GM12878 (cell line): ENCODE results near the gene PRDM8. TPM values are rescaled to one million over a fixed set of nuclear protein-coding genes. Genes with fewer than 3 reads are reported as not detected.

Source experiments
- ATAC-seq: fragments of 200-7000 bp; cut with Tn5 transposase; 3 replicates; pipeline ENCODE4 v1.9.1; 2020; ENCODE audit warnings: mild to moderate bottlenecking, moderate library complexity
- BruUV-seq: library from RNA; stranded (reverse); fragments of 400-500 nt; replicated peaks from 2 replicates; lab custom pipeline; 2021; lab: Mats Ljungman, UMichigan
- CTCF ChIA-PET: fragments of 300-600 bp; sonication (Branson Sonifier 250); formaldehyde crosslinking; extraction: SDS; loops from one replicate; lab custom pipeline; 2021; ENCODE audit warnings: inconsistent platforms; lab: Yijun Ruan, JAX
- POLR2A ChIA-PET: fragments of 350-600 bp; formaldehyde crosslinking; extraction: SDS; loops from one replicate; lab custom pipeline; 2021; ENCODE audit warnings: inconsistent platforms; lab: Charles Lee
- RAD21 ChIA-PET: fragments of 300-600 bp; sonication (Branson Sonifier 250); formaldehyde crosslinking; loops from one replicate; lab custom pipeline; 2023; ENCODE audit warnings: antibody characterized with exemption; ENCODE audit not compliant: unreplicated experiment; lab: Charles Lee
- SMC1A ChIA-PET: fragments of 300-600 bp; sonication (Branson Sonifier 250); formaldehyde crosslinking; loops from one replicate; lab custom pipeline; 2023; ENCODE audit not compliant: unreplicated experiment, uncharacterized antibody; lab: Charles Lee
- DNase-seq: peaks from one replicate; pipeline ENCODE4 v3.0.0-alpha.2; 2011; ENCODE audit warnings: low read depth, low spot score
- FAIRE-seq: peaks from 3 replicates; lab custom pipeline; 2011; peaks lifted over from hg19 to GRCh38; lab: Jason Lieb, UNC
- H2AFZ ChIP-seq: 2 replicates; pipeline ENCODE4 v1.6.0; 2011; ENCODE audit warnings: low read depth, low read length, control low read depth; ENCODE audit not compliant: control insufficient read depth
- H3K27ac ChIP-seq: 2 replicates; pipeline ENCODE4 v1.5.1; 2011; ENCODE audit warnings: control low read depth; ENCODE audit not compliant: control insufficient read depth, insufficient read depth
- H3K27me3 ChIP-seq, 2 experiments: replicated peaks in 1 of 2; 2 replicates each; pipeline versions ENCODE4 v1.6.0 to v1.6.1; 2011; ENCODE audit warnings: low read length in 1 of 2; ENCODE audit not compliant: control insufficient read depth in 2 of 2, insufficient read depth in 2 of 2
- H3K36me3 ChIP-seq, 2 experiments: 2 replicates each; pipeline ENCODE4 v1.5.1; 2011; ENCODE audit warnings: low read length in 1 of 2; ENCODE audit not compliant: control insufficient read depth in 2 of 2, insufficient read depth in 2 of 2
- H3K4me1 ChIP-seq: 2 replicates; pipeline ENCODE4 v1.6.1; 2011; ENCODE audit warnings: mild to moderate bottlenecking, low read length, moderate library complexity, mixed read lengths; ENCODE audit not compliant: control insufficient read depth, insufficient read depth
- H3K4me2 ChIP-seq: 2 replicates; pipeline ENCODE4 v1.6.0; 2011; ENCODE audit warnings: control low read depth; ENCODE audit not compliant: control insufficient read depth, insufficient read depth
- H3K4me3 ChIP-seq: fragments of 200-600 bp; sonication (generic); 2 replicates; pipeline ENCODE4 v1.5.1; 2016
- H3K79me2 ChIP-seq: 2 replicates; pipeline ENCODE4 v1.6.0; 2011; ENCODE audit warnings: low read length; ENCODE audit not compliant: control insufficient read depth, insufficient read depth
- H3K9ac ChIP-seq: 2 replicates; pipeline ENCODE4 v1.8.0; 2011; ENCODE audit warnings: low read length, control low read depth, mixed read lengths; ENCODE audit not compliant: control insufficient read depth, insufficient read depth
- H3K9me3 ChIP-seq: replicated peaks from 3 replicates; pipeline ENCODE4 v1.5.1; 2011; ENCODE audit warnings: mild to moderate bottlenecking, low read length; ENCODE audit not compliant: control insufficient read depth, insufficient read depth
- H4K20me1 ChIP-seq: 2 replicates; pipeline ENCODE4 v1.6.0; 2011; ENCODE audit not compliant: control insufficient read depth, insufficient read depth
- CHD1 ChIP-seq: IDR thresholded peaks from 2 replicates; pipeline ENCODE4 v1.6.1; 2012; ENCODE audit warnings: low read depth, low read length, improper control_type of control experiment
- DPF2 ChIP-seq: fragments of 450-650 bp; IDR thresholded peaks from 2 replicates; pipeline ENCODE4 v1.6.1; 2017; ENCODE audit warnings: mild to moderate bottlenecking
- EGR1 ChIP-seq, 2 experiments: IDR thresholded peaks; 1 replicate in 1 of 2; 2 replicates in 1 of 2; pipeline ENCODE4 v1.6.1; 2011 to 2012; ENCODE audit warnings: low read depth in 2 of 2, low read length in 2 of 2, borderline replicate concordance in 1 of 2, mild to moderate bottlenecking in 1 of 2, moderate library complexity in 1 of 2
- MEF2B ChIP-seq: fragments of 450-650 bp; IDR thresholded peaks from 2 replicates; pipeline ENCODE4 v1.6.1; 2018; ENCODE audit warnings: mild to moderate bottlenecking, moderate library complexity; ENCODE audit not compliant: partially characterized antibody, poor library complexity, severe bottlenecking
- NFIC ChIP-seq: IDR thresholded peaks from 2 replicates; pipeline ENCODE4 v1.6.1; 2012; ENCODE audit warnings: low read depth, mild to moderate bottlenecking, inconsistent platforms, low read length, moderate library complexity
- POLR2AphosphoS5 ChIP-seq: IDR thresholded peaks from 2 replicates; pipeline ENCODE4 v1.6.1; 2011; ENCODE audit warnings: mild to moderate bottlenecking, low read length, inconsistent platforms
- RB1 ChIP-seq: fragments of 450-650 bp; formaldehyde crosslinking; IDR thresholded peaks from 2 replicates; pipeline ENCODE4 v1.6.1; 2017; ENCODE audit warnings: mild to moderate bottlenecking, borderline replicate concordance
- RELA ChIP-seq: fragments of 450-650 bp; IDR thresholded peaks from 2 replicates; pipeline ENCODE4 v1.8.0; 2014; ENCODE audit warnings: borderline replicate concordance; ENCODE audit not compliant: partially characterized antibody
- SREBF2 ChIP-seq: IDR thresholded peaks from 2 replicates; pipeline ENCODE4 v1.6.1; 2012; ENCODE audit warnings: mild to moderate bottlenecking, low read length
- STAT1 ChIP-seq: fragments of 450-650 bp; conservative IDR thresholded peaks from 2 replicates; pipeline ENCODE4 v1.6.1; 2014; ENCODE audit warnings: antibody characterized with exemption, mild to moderate bottlenecking
- ZNF622 ChIP-seq: fragments of 450-650 bp; IDR thresholded peaks from 2 replicates; pipeline ENCODE4 v1.6.1; 2017; ENCODE audit warnings: mild to moderate bottlenecking, inconsistent platforms
- WGBS: methylation state at CpG from one replicate; pipeline ENCODE4 v1.1.6; 2016; ENCODE audit warnings: low lambda C conversion rate; ENCODE audit not compliant: insufficient replicate concordance, insufficient coverage; ENCODE audit errors: missing lambda C conversion rate; 5-methylcytosine and 5-hydroxymethylcytosine counted together
- in situ Hi-C: fragments of 300-500 bp; cut with MboI; formaldehyde crosslinking; loops from 9 replicates; pipeline ENCODE4 v1.14.3; 2018; ENCODE audit warnings: mixed read lengths
- intact Hi-C: fragments of 100-400 bp; cut with micrococcal nuclease; formaldehyde crosslinking; loops from one replicate; pipeline ENCODE4 v1.14.2; 2022; ENCODE audit not compliant: unreplicated experiment
- polyA plus RNA-seq, 11 experiments: library from polyadenylated mRNA; depleted of rRNA in 4 of 11; unstranded in 6 of 11; stranded (reverse) in 5 of 11; fragments of >200 nt; fragmentation: Nextera tagmentation in 4 of 11; fragmentation: Illumina TruSeq in 1 of 11; extraction: Ambion mirVana in 4 of 11; extraction: Trizol in 1 of 11; gene quantifications; 1 replicate in 1 of 11; 2 replicates in 10 of 11; pipeline versions ENCODE4 v1.2.1 to v1.2.3, GENCODE V29; 2011 to 2016; ENCODE audit warnings: inconsistent platforms in 2 of 11, missing spikeins in 2 of 11, low read depth in 1 of 11
- total RNA-seq, 4 experiments: library from RNA; depleted of rRNA in 3 of 4; stranded (reverse); fragments of >200 nt in 3 of 4; fragmentation: Illumina TruSeq in 1 of 4; extraction: Trizol in 1 of 4; gene quantifications; 2 replicates each; pipeline versions ENCODE4 v1.2.1 to v1.2.3, GENCODE V29; 2013 to 2021
- TF ChIP-seq, protein P1 (sequence below): IDR thresholded peaks from 2 replicates; pipeline ENCODE4 v1.6.1; 2012; ENCODE audit warnings: mild to moderate bottlenecking, low read depth, low read length
- TF ChIP-seq, protein P2 (sequence below): IDR thresholded peaks from 2 replicates; pipeline ENCODE4 v1.6.1; 2012; ENCODE audit warnings: low read depth, low read length, improper control_type of control experiment

The PRDM8 gene
- total and polyA plus RNA-seq, 10 of the 15 experiments (the other 5 are each of a cell fraction or from before 2014, with no cell fraction given), result 0.09 to 1.6 (median 0.40) TPM

DNA sequence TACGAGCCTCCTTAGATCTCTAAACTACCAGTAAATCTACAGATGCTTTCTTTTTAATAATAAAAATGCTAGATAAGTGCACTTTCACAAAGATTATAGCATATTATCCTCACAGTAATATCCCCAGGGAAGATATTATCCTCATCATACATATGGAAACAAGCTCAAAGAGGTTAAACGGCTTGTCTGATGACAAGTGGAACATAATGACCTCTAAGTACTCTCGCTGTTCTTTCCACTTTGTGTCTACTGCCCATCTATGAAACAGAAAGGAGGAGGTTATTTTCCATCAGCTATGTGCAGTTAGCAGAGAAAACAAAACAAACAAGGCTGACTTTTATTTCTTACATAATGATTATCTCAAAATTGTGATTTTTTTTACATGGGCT is 42.8 kb upstream of the PRDM8 start:
- ATAC-seq (no peak), FAIRE-seq (no peak), DNase-seq (no peak)
- Histone ChIP-seq H3K36me3 (no peaks in the 10 kb centered on the region), H3K9me3 (no peaks in the 10 kb centered on the region), H3K79me2 (no peaks in the 10 kb centered on the region), H3K4me3 (no peak overlapping the region), H3K4me1 (no peaks in the 10 kb centered on the region), H3K27ac (no peak overlapping the region), H3K27me3 (no peaks in the 10 kb centered on the region), H4K20me1 (no peaks in the 10 kb centered on the region), H3K9ac (no peak overlapping the region), H2AFZ (no peak overlapping the region), H3K4me2 (no peak overlapping the region)
- TF ChIP-seq ZNF622 (no peak), STAT1 (no peak), DPF2 (no peak), POLR2AphosphoS5 (no peak)
- ChIA-PET RAD21 (no interaction called here), CTCF (interaction anchor here (3.2 to 3.5 kb wide), 2 partner anchors 17 to 29 kb away, joined by 10 to 13 read pairs; no protein-coding TSS in a partner anchor), POLR2A (interaction anchor here (1.1 kb wide), 1 partner anchor 24 kb away, joined by 3 read pairs; no protein-coding TSS in a partner anchor), SMC1A (no interaction called here)
- intact Hi-C loops (no loop called here), in situ Hi-C loops (no loop called here)
- no TSS peak for BruUV-seq
- WGBS, result 64% methylated on average over 3 of the region's 3 CpGs

DNA sequence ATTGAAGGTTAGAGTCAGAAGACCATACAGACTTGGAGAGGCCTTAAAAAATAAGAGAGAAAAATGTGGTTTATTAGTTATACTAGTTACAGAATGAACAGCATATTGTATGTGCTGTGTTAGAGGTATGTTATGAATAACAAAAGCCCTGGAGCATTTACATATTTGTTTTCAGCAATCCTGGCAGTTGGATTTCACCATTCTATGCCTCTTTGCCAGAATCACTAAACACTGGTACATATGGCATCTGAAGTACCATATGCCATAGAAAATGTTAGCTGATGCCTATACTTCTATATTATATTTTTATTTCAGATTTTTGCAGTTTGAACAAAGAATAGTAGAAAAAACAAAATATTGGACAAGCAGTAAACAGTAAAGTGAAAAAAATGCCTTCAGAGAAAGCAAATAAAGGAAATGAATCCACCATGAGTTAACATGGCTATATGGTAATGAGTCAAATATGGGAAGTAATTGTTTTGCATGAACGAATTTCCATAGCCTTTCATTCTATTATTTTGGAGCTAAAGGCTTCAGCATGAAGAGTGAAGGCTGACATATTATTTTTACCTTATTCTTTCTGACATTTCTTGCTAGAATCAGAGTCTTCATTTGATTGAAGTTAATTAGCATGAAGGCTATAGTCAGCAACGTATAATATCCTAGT is 41.9 kb upstream of the PRDM8 start:
- WGBS, result 2% methylated on average over 2 of the region's 2 CpGs
- TF ChIP-seq, protein P1, sequence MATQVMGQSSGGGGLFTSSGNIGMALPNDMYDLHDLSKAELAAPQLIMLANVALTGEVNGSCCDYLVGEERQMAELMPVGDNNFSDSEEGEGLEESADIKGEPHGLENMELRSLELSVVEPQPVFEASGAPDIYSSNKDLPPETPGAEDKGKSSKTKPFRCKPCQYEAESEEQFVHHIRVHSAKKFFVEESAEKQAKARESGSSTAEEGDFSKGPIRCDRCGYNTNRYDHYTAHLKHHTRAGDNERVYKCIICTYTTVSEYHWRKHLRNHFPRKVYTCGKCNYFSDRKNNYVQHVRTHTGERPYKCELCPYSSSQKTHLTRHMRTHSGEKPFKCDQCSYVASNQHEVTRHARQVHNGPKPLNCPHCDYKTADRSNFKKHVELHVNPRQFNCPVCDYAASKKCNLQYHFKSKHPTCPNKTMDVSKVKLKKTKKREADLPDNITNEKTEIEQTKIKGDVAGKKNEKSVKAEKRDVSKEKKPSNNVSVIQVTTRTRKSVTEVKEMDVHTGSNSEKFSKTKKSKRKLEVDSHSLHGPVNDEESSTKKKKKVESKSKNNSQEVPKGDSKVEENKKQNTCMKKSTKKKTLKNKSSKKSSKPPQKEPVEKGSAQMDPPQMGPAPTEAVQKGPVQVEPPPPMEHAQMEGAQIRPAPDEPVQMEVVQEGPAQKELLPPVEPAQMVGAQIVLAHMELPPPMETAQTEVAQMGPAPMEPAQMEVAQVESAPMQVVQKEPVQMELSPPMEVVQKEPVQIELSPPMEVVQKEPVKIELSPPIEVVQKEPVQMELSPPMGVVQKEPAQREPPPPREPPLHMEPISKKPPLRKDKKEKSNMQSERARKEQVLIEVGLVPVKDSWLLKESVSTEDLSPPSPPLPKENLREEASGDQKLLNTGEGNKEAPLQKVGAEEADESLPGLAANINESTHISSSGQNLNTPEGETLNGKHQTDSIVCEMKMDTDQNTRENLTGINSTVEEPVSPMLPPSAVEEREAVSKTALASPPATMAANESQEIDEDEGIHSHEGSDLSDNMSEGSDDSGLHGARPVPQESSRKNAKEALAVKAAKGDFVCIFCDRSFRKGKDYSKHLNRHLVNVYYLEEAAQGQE, result no peak
- no peak for TF ChIP-seq SREBF2
- TF ChIP-seq POLR2AphosphoS5, result no peak
- no peak for TF ChIP-seq NFIC
- no peak for TF ChIP-seq RELA
- TF ChIP-seq RB1, result no peak
- TF ChIP-seq CHD1, result no peak
- TF ChIP-seq, protein P2, sequence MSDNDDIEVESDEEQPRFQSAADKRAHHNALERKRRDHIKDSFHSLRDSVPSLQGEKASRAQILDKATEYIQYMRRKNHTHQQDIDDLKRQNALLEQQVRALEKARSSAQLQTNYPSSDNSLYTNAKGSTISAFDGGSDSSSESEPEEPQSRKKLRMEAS, result no peak
- TF ChIP-seq MEF2B, result no peak
- no peak for TF ChIP-seq EGR1 (IDR thresholded peaks at IDR 0.05; ENCODE audit: borderline replicate concordance in 1 of 2, low read depth in 2 of 2, low read length in 2 of 2)

More for the DNA sequence above, 41.9 kb upstream of the PRDM8 start:
- Histone ChIP-seq H3K36me3 (no peaks in the 10 kb centered on the region), H3K27ac (no peak overlapping the region), H3K4me2 (no peak overlapping the region), H3K4me1 (no peaks in the 10 kb centered on the region), H3K9ac (no peak overlapping the region), H3K9me3 (no peaks in the 10 kb centered on the region), H2AFZ (no peak overlapping the region), H3K4me3 (no peak overlapping the region), H3K79me2 (no peaks in the 10 kb centered on the region), H3K27me3 (no peaks in the 10 kb centered on the region), H4K20me1 (no peaks in the 10 kb centered on the region)
- intact Hi-C loops, result no loop called here
- POLR2A ChIA-PET, result no interaction called here
- SMC1A ChIA-PET, result interaction anchor here (1.0 to 2.1 kb wide), 3 partner anchors 17 to 238 kb away, joined by 3 to 5 read pairs (median 4); no protein-coding TSS in a partner anchor
- RAD21 ChIA-PET, result no interaction called here
- FAIRE-seq (no peak), DNase-seq (no peak), ATAC-seq (no peak)
- BruUV-seq, result no TSS peak
- CTCF ChIA-PET, result interaction anchor here (1.1 to 3.5 kb wide), 5 partner anchors 17 to 34 kb away, joined by 3 to 10 read pairs (median 3); no protein-coding TSS in a partner anchor
- in situ Hi-C loops, result no loop called here
